Stimulated activated CD4-positive, alpha-beta T cell treated with anti-CD3 and anti-CD28 coated beads, TNF-alpha, amount 100 ng/mL, for 48 hours (primary cell): Measurements from ENCODE around the gene DSCAM.

Source experiments
- DNase-seq, 3 donors: peaks; one replicate each; pipeline ENCODE4 v3.0.0-alpha.2; 2020; ENCODE audit warnings: low read depth in 3 of 3

DSCAM gene

GRCh38 chr21:40766381-40766780, 80.6 kb downstream of the DSCAM start:
- DNase-seq: no peak

- no peak for DNase-seq
These were observed 81.1 kb downstream of the DSCAM start for GRCh38 chr21:40765811-40766210.

- no peak for DNase-seq
These were observed 86.1 kb downstream of the DSCAM start for GRCh38 chr21:40760821-40761220.

GRCh38 chr21:40759061-40759460, 87.9 kb downstream of the DSCAM start:
- no peak for DNase-seq

GRCh38 chr21:40757366-40757765, 89.6 kb downstream of the DSCAM start:
- no peak for DNase-seq

GRCh38 chr21:40754466-40754865, 92.5 kb downstream of the DSCAM start:
- no peak for DNase-seq

GRCh38 chr21:40753756-40754155, 93.2 kb downstream of the DSCAM start:
- no peak for DNase-seq

GRCh38 chr21:40752125-40752524, 94.8 kb downstream of the DSCAM start:
- no peak for DNase-seq

- no peak for DNase-seq
These were observed 95.7 kb downstream of the DSCAM start for GRCh38 chr21:40751221-40751620.

- no peak for DNase-seq
These were observed 110.8 kb downstream of the DSCAM start for GRCh38 chr21:40736145-40736544.

- DNase-seq: no peak
These were observed 113.9 kb downstream of the DSCAM start for GRCh38 chr21:40733024-40733397.

GRCh38 chr21:40732253-40733023, 114.5 kb downstream of the DSCAM start:
- no peak for DNase-seq

GRCh38 chr21:40731206-40731605, 115.8 kb downstream of the DSCAM start:
- no peak for DNase-seq

GRCh38 chr21:40730426-40730800, 116.5 kb downstream of the DSCAM start:
- DNase-seq: no peak

- DNase-seq: no peak
These were observed 117.1 kb downstream of the DSCAM start for GRCh38 chr21:40729761-40730425.

GRCh38 chr21:40723966-40724365, 123.0 kb downstream of the DSCAM start:
- DNase-seq: no peak

GRCh38 chr21:40723317-40723716, 123.6 kb downstream of the DSCAM start:
- DNase-seq: no peak

GRCh38 chr21:40719615-40720014, 127.3 kb downstream of the DSCAM start:
- no peak for DNase-seq

GRCh38 chr21:40717028-40717427, 129.9 kb downstream of the DSCAM start:
- no peak for DNase-seq

GRCh38 chr21:40714536-40714935, 132.4 kb downstream of the DSCAM start:
- DNase-seq: no peak

- no peak for DNase-seq
These were observed 139.2 kb downstream of the DSCAM start for GRCh38 chr21:40707656-40708244.

GRCh38 chr21:40706806-40707655, 139.9 kb downstream of the DSCAM start:
- DNase-seq: no peak
